Anterior cingulate cortex (tissue), 58 donors: ENCODE results near the gene ZMAT5.

Experiments used
- DNase-seq, 58 donors: peaks; one replicate each; lab custom pipeline; 2025; lab: John Stamatoyannopoulos, UW

ZMAT5 gene

GRCh38 chr22:29788339-29789279, 21.8 kb upstream of the ZMAT5 start:
- DNase-seq, result no peak

- no peak for DNase-seq
These were observed 20.7 kb upstream of the ZMAT5 start for GRCh38 chr22:29787371-29787980.

GRCh38 chr22:29786031-29786430, 19.2 kb upstream of the ZMAT5 start:
- DNase-seq, result peak in 1 of 58 donors; percentile 6

- DNase-seq, result peak in 53 of 58 donors; percentile 7 to 84 (median 47)
These were observed 17.9 kb upstream of the ZMAT5 start for GRCh38 chr22:29784451-29785361.

GRCh38 chr22:29782061-29782845, 15.4 kb upstream of the ZMAT5 start:
- peak in 44 of 58 donors; percentile 4 to 69 (median 32) for DNase-seq

- peak in 31 of 58 donors; percentile 3 to 81 (median 36) for DNase-seq
These were observed 14.2 kb upstream of the ZMAT5 start for GRCh38 chr22:29780748-29781676.

GRCh38 chr22:29780220-29780619, 13.4 kb upstream of the ZMAT5 start:
- DNase-seq, result no peak

- DNase-seq, result peak in 1 of 58 donors; percentile 26
These were observed 6.4 kb upstream of the ZMAT5 start for GRCh38 chr22:29773233-29773632.

- peak in 15 of 58 donors; percentile 4 to 42 (median 14) for DNase-seq
These were observed 5.4 kb upstream of the ZMAT5 start for GRCh38 chr22:29772170-29772641.

- DNase-seq, result no peak
These were observed 3.0 kb upstream of the ZMAT5 start for GRCh38 chr22:29769723-29770321.

- DNase-seq, result no peak
These were observed 1.4 kb upstream of the ZMAT5 start for GRCh38 chr22:29768052-29768693.

GRCh38 chr22:29767171-29768051, 604 bp upstream of the ZMAT5 start, which contains the start of gene UQCR10:
Gene UQCR10, plus strand, starts transcription at chr22:29767369. Its CDS starts 30 bp downstream, at chr22:29767399.
- DNase-seq, result peak in 56 of 58 donors; percentile 43 to 95 (median 84)

GRCh38 chr22:29765905-29766631, 739 bp downstream of the ZMAT5 start:
- DNase-seq, result no peak

GRCh38 chr22:29762263-29762662, 4.5 kb downstream of the ZMAT5 start:
- DNase-seq, result no peak

- DNase-seq, result no peak
These were observed 7.8 kb downstream of the ZMAT5 start for GRCh38 chr22:29758959-29759358.
